GM10248 (cell line): Measurements from ENCODE around the gene TMEM252.

Experiments used
- CTCF ChIA-PET: fragments of 300-600 bp; sonication (Branson Sonifier 250); formaldehyde crosslinking; extraction: SDS; loops from one replicate; lab custom pipeline; 2021; ENCODE audit warnings: antibody characterized with exemption; lab: Yijun Ruan, JAX
- POLR2A ChIA-PET: fragments of 350-650 bp; sonication (Branson Sonifier 250); formaldehyde crosslinking; extraction: SDS; loops from one replicate; lab custom pipeline; 2020; ENCODE audit warnings: antibody characterized with exemption; lab: Yijun Ruan, JAX
- DNase-seq: peaks from one replicate; pipeline ENCODE4 v3.0.0; 2012; ENCODE audit errors: extremely low spot score
- TF ChIP-seq, protein P1 (sequence below): IDR thresholded peaks from 2 replicates; pipeline ENCODE4 v1.5.1; 2012; ENCODE audit warnings: mild to moderate bottlenecking, low read depth; ENCODE audit errors: extremely low read depth, missing control alignments, control extremely low read depth

Gene TMEM252, protein sequence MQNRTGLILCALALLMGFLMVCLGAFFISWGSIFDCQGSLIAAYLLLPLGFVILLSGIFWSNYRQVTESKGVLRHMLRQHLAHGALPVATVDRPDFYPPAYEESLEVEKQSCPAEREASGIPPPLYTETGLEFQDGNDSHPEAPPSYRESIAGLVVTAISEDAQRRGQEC

DNA sequence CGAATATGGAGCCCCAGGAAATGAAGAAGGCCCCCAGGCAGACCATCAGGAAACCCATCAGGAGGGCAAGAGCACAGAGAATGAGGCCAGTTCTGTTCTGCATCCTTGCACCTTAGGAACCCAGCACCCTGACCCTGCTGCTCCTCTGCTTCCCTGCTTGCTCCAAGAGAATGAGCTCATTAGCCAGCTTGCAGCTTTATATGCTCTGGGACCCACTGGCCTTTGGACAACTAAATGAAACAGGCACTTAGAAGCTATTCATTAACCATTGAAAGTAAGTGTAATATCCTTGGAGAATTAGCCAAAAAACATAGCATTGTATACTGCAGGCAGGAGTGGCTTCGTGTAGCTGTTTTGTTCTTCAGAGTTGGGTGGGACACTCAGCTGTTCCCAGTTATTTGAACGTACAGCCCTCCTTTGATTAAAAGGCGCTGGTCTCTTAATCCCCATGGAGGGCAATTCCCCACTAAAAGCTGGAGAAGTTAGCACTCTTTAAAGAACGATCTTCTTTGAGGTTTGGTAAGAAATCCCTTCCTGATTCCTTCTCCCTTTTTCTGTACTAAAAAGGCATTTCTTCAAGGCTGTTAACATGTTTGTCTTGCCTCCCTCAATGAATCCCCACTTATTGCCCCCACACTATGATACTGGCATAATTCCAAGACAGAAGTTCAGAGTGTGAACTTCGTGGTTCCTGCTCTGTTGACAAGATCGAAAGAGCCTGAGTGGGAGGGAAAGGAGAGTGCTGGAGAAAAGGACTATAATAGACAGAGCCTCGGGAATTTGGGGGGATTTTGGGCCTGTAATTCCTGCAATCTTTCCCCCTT, at the start of gene TMEM252:
Gene TMEM252, minus strand, starts transcription at position 172 of the 824 bp plus-strand sequence. Its CDS starts 69 bp downstream, at position 103.
- TF ChIP-seq, protein P1, sequence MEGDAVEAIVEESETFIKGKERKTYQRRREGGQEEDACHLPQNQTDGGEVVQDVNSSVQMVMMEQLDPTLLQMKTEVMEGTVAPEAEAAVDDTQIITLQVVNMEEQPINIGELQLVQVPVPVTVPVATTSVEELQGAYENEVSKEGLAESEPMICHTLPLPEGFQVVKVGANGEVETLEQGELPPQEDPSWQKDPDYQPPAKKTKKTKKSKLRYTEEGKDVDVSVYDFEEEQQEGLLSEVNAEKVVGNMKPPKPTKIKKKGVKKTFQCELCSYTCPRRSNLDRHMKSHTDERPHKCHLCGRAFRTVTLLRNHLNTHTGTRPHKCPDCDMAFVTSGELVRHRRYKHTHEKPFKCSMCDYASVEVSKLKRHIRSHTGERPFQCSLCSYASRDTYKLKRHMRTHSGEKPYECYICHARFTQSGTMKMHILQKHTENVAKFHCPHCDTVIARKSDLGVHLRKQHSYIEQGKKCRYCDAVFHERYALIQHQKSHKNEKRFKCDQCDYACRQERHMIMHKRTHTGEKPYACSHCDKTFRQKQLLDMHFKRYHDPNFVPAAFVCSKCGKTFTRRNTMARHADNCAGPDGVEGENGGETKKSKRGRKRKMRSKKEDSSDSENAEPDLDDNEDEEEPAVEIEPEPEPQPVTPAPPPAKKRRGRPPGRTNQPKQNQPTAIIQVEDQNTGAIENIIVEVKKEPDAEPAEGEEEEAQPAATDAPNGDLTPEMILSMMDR, result no peak
- ChIA-PET CTCF (interaction anchor here (0.8 to 6.4 kb wide), 7 partner anchors 7 to 47 kb away, joined by 3 to 34 read pairs (median 5); no protein-coding TSS in a partner anchor), POLR2A (no interaction called here)
- no peak for DNase-seq

DNA sequence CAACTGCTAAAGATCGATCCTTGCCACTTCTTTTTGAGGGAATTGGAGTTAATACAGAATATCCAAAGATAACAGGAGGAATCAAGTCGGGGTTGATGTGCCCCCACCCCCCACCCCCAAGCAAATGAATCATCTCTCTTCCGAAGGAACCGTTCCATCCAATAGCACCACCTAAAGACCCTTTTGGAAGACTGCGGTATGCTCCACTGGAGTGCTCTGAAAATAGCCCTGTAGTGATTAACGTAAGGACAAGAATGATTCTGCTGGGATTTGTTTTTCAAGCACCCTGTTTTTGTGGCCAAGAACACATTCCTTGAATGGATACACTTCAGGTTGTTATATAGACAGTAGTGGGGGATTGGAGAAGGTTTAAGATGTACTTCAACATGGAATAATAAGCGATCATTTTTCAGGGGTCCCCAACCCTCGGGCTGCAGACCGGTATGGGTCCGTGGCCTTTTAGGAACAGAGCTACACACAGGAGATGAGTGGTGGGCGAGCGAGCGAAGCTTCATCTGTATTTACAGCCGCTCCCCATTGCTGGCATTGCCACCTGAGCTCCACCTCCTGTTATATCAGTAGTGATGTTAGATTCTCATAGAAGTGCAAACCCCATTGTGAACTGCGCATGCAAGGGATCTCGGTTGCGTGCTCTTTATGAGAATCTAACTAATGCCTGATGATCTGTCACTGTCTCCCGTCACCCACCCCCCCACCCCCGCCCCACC, 44.5 kb upstream of the TMEM252 start:
- ChIA-PET POLR2A (no interaction called here), CTCF (interaction anchor here (0.6 to 1.3 kb wide), 13 partner anchors 9 to 414 kb away, joined by 3 to 11 read pairs (median 4); no protein-coding TSS in a partner anchor)
- TF ChIP-seq, protein P1, result no peak
- DNase-seq, result no peak

DNA sequence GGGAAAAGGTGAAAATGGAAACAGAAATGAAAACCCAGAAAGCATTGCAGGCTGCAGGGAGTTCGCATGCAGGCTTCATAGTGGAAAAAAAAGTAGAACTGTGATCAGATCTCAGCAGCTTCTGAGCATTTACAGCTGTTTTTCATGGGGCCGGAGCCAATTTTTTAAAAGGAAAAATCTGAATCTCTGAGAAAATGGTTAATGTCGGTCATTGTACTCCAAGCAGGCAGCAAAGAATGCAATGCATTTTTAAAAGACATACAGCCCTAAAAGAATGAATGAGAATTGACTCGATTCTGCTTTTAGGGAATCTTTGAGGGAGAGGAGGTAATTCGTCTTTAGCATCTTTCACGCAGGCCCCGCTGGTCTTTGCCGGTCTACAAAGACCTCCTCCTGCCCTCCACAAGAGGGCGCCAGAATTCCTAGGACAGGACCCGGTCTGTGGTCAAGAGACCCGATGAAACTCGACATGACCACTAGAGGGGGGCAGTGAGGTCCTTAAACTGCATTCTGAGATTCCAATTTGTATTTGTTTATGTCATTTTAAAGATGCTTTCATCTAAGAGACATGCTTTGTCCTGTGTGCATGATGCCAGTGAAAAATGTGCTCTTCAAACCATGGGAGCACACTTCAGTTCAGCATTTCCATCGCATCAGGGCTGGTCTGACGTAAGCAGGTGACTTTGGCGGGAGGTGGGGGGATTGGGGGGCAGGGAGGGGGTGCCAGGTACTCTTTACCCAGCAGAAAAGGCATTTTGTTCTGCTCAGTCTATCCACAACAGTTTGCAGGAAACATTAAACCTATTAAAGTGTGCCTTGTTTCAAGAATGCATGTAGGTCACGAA, 43.7 kb upstream of the TMEM252 start:
- DNase-seq, result peak; percentile 86
- TF ChIP-seq, protein P1, result peak; percentile 99
- CTCF ChIA-PET, result interaction anchor here (0.7 to 4.7 kb wide), 48 partner anchors 9 to 608 kb away, joined by 3 to 39 read pairs (median 5); partner anchors contain the start of genes PIP5K1B and PRKACG

DNA sequence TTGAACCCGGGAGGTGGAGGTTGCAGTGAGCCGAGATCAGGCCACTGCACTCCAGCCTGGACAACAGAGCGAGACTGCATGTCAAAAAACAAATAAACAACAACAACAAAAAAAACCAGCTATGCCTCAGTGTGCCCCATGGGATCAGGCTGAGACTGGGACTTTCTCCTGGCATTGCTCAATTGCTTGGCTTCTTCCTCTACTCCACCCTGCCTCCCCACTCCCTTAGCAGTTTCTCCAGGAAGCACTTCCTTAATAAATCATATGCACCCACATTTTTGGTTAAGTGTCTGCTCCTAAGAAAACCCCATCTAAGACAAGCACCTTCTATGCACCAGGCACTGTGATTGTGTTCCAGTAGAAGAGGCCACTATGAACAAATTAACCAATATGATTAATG, 41.0 kb upstream of the TMEM252 start:
- ChIA-PET CTCF (interaction anchor here (1.0 to 6.1 kb wide), 8 partner anchors 8 to 453 kb away, joined by 3 to 52 read pairs (median 7); partner anchors contain the start of gene FXN), POLR2A (no interaction called here)
- TF ChIP-seq, protein P1, result no peak
- DNase-seq, result no peak

More for the DNA sequence above, 43.7 kb upstream of the TMEM252 start:
- POLR2A ChIA-PET, result no interaction called here

DNA sequence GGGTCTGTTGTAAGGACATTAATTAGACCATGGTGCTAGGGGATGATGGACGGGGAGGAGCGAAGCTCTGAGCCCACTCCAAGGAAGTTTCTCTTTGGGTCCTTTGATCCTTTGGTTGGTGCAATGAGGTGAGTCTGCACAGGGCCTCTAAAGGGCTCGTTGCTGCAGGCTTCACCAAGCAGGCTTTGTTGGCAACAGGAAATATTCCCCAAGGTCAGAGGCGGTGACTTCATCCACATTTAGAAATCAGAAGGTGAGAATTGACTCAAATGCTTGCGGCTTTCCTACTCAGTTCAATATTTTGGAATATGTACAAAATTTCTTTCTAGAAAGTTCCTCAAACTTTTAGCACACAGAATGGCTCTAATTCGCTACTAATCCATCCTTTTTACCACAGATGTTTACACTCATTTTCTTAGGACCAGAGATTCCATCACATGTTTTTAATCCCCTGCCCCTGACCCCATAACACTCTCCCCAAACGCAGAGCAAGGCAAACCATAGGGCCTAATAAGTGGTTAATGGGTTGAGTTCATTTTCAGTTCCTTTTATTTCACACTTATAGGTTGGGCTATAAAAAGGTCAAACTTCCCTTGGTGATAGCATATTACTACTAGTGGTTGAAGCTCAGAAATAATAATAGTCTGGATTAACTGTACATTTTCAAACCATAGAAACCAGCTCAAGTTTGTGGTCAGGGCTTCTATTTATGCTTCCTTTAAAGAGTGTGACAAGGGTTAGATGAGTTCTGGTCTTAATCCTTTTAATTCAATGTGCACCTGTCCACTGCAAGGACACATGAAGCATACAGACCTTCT, 37.3 kb upstream of the TMEM252 start:
- TF ChIP-seq, protein P1, result no peak
- ChIA-PET POLR2A (interaction anchor here (0.5 kb wide), 1 partner anchor 58 kb away, joined by 3 read pairs; no protein-coding TSS in a partner anchor), CTCF (interaction anchor here (0.6 to 6.1 kb wide), 4 partner anchors 9 to 421 kb away, joined by 3 to 52 read pairs (median 4); no protein-coding TSS in a partner anchor)
- DNase-seq, result peak; percentile 32
